NCI-H526 (cell line): ENCODE data around the gene RNASE9.
"Not testable (repeated sequence)": the region's sequence is repeated elsewhere in the genome, so short reads cannot be mapped to it uniquely, and the experiment has no call there.

Source experiments
- DNase-seq, 2 experiments: peaks; one replicate each; lab custom pipeline; 2025; lab: John Stamatoyannopoulos, UW

RNASE9 gene

DNA sequence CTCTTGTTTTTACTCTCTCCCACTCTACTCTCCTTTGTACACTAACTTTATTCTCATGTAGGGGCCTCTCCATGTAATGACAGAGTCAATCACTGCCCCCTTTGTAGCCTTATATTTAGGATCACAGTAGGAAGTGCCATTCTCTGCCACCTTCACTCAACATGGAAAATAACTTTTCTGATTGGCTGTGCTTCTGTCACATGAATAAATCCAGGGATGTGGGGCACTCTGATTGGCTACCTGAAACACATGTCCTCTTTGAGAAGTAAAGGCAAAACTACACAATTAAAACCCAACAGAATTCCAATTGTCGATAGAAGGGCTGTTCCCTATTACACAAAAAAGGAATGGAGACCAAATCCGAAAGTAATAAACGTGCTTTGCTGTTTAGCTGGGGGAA lies at the start of gene RNASE9:
Gene RNASE9 (minus strand): TSS at position 87 of the 400 bp plus-strand sequence.
- no peak for DNase-seq

GRCh38 chr14:20610002-20610765 lies 49.3 kb upstream of the RNASE9 start:
- DNase-seq: peak; percentile 57 to 82

DNA sequence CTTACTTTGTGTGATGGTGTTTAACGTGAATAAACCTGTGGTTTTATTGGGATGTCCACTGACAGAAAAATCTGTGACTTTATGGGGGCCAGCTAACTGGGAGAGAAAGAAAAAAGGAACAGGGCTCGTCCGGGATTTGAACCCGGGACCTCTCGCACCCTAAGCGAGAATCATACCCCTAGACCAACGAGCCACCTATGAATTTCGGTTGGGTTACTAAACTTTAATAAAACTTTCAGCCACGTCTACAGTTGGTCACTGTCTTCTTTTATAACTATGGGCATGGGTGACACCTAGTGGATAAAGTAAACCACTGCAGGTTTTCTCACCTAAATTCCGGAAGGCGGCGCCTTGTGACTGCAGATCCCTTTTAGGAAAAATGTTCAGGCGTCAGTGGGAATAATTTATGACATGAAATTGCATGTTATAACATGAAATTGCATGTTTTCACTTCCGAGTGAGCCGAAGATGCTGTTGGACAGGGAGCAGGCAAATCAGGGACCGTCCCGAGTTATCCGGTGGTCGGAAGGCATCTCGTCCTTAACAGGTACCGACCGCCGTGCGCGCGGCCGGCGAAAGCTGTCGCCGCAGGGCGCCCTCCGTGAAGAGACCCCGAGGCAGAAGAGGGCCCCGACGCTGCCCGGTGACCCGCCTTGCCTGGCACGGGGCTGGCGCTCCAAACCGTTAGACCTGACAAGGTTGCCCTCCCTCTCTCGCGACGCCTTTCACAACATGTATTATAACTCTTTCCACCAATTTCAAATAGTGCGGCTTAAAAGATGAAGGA lies 48.6 kb upstream of the RNASE9 start:
- peak; percentile 78 to 89 for DNase-seq

GRCh38 chr14:20608383-20609110 lies 47.7 kb upstream of the RNASE9 start:
- peak; percentile 8 to 58 for DNase-seq

DNA sequence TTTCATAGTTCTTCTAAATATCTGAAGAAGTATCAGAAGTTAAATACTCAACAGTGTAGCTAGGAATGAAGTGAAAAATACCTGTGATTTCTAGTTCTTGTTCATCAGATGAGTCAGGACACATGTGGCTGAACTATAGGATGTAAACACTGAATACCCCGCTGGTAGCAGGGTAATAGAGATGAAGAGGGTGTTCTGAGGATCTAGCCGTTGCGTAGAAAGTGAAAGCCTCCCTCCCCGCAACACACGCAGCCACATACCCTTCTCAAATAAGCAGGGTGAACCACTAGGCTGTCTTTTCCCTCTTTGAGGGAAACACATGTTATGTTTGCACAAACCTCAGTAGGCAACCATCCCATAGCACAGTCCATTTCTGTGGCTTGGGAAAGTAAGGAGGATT lies 46.8 kb upstream of the RNASE9 start:
- DNase-seq: no peak

GRCh38 chr14:20606902-20607242 lies 46.0 kb upstream of the RNASE9 start:
- DNase-seq: no peak

- peak in 1 of 2 experiments; percentile 70 for DNase-seq
Measured at GRCh38 chr14:20606190-20606901, 45.5 kb upstream of the RNASE9 start.

GRCh38 chr14:20603813-20604690 lies 43.2 kb upstream of the RNASE9 start:
- DNase-seq: no peak

DNA sequence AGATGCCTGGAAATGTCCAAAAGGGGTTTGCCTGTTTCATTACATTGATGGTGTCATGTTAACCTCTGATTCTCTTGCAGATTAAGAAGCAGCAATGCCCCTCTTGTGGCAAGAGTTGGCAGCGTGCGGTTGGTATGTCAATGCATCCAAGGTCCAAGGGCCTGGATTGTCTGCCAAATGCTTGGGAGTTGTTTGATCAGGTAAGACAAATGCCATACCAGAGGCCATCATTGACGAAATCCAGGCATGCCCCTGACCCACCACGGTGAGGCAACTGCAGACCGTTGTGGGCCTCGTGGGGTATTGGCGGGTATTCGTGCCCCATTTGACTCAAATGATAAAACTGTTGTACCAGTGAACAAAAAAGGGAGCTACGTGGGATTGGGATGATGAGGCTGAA lies 41.7 kb upstream of the RNASE9 start:
- no peak for DNase-seq

- no peak for DNase-seq
Measured at GRCh38 chr14:20601522-20601921, 40.7 kb upstream of the RNASE9 start.

- no peak for DNase-seq
Measured at GRCh38 chr14:20597108-20597507, 36.3 kb upstream of the RNASE9 start.

DNA sequence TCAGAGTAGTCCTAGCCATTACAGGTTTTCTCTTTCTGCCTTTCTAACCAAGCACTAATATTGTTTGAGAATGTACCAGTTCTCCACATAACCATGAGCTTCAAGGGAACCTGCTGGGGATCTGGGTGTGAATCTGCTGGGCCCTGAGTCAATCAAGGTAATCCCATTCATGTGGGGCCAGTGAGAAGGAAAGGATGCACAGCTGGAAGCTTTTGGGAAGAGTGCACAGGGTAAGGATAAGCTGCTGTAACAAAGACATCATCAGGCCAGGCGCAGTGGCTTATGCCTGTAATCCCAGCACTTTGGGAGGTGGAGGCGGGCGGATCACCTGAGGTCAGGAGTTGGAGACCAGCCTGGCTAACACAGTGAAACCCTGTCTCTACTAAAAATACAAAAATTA lies 34.9 kb upstream of the RNASE9 start:
- DNase-seq: not testable (repeated sequence)

GRCh38 chr14:20592574-20592973 lies 31.7 kb upstream of the RNASE9 start:
- no peak for DNase-seq

GRCh38 chr14:20591235-20591634 lies 30.4 kb upstream of the RNASE9 start, which contains the start of gene RNASE12:
Gene RNASE12, minus strand, starts transcription at chr14:20591376. Its CDS starts 653 bp downstream, at chr14:20590723.
- DNase-seq: no peak

- no peak for DNase-seq
Measured at GRCh38 chr14:20587489-20588154, 26.8 kb upstream of the RNASE9 start, which contains the start of gene RNASE11. Gene RNASE11, minus strand, starts transcription at chr14:20588001.

- no peak for DNase-seq
Measured at GRCh38 chr14:20583908-20584307, 23.1 kb upstream of the RNASE9 start.

- DNase-seq: no peak
Measured at GRCh38 chr14:20583142-20583541, 22.3 kb upstream of the RNASE9 start.

DNA sequence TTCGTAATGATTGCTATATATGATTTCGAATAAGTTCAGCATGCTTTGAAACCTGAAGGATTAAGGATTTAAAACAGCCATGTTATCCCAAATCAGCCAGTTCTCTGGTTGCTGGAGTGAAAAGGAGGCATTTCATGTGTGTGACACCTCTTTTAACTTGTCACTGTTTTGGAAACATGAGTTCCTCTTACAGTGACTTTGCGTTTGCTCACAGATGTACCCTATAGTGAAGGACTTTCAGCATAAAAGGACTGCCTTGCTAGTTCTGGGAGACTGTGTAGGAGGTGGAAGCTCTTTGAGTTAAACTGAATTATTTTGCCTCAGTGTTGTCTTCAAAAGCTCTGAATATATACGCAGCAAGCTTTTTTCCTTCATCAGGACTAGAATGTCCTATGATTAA lies 19.4 kb upstream of the RNASE9 start:
- DNase-seq: no peak

GRCh38 chr14:20578784-20579502 lies 18.1 kb upstream of the RNASE9 start:
- no peak for DNase-seq

DNA sequence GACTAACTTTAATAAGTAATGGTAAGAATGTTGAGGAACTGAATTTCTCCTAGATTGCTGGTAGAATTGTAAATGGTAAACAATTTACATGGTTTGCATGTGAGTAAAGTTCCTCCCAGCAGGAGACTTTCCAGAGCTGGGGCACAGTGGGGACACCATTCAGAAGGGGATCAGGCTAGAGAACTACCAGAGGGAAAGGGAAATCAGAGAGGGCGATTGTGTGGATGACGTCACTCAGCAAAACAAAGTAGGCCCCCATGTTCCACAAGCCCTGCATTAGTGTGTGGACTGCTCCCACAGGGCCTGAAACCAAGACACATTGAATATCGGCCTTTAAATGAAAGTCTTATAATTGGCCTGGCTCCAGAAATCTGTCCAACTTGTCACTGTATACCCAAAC lies 17.5 kb upstream of the RNASE9 start:
- no peak for DNase-seq
